Measurements from ENCODE around the gene CD44.

Gene CD44

DNA sequence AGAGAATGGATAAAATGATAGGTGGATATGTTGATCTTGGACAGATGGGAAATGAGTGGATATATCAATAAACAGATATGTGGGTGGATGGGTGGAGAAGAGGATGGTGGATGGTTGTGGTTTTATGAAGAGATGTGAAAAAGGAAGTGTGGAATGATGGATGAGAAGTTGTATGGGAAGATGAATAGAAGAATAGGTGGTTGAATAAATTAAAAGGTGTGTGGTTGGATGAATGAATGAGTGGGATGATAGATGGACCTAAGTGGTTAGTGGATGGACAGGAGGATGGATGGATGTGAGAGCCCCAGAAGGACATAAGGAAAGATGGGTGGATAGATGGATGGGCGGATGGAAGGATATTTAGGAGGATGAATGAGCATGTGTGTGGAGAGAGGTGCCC is 913 bp upstream of the CD44 start:
- DNase-seq (ENCODE audit: low read depth, low spot score) = no peak
- TF ChIP-seq, protein P1, sequence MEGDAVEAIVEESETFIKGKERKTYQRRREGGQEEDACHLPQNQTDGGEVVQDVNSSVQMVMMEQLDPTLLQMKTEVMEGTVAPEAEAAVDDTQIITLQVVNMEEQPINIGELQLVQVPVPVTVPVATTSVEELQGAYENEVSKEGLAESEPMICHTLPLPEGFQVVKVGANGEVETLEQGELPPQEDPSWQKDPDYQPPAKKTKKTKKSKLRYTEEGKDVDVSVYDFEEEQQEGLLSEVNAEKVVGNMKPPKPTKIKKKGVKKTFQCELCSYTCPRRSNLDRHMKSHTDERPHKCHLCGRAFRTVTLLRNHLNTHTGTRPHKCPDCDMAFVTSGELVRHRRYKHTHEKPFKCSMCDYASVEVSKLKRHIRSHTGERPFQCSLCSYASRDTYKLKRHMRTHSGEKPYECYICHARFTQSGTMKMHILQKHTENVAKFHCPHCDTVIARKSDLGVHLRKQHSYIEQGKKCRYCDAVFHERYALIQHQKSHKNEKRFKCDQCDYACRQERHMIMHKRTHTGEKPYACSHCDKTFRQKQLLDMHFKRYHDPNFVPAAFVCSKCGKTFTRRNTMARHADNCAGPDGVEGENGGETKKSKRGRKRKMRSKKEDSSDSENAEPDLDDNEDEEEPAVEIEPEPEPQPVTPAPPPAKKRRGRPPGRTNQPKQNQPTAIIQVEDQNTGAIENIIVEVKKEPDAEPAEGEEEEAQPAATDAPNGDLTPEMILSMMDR (IDR thresholded peaks at IDR 0.05; ENCODE audit: low read depth, low read length) = no peak
- H3K4me3 ChIP-seq (ENCODE audit: low read depth, low read length) = no peak overlapping the region
- in situ Hi-C loops (cut with HindIII; ENCODE audit: low sequenced_read_pairs) = no loop called here

DNA sequence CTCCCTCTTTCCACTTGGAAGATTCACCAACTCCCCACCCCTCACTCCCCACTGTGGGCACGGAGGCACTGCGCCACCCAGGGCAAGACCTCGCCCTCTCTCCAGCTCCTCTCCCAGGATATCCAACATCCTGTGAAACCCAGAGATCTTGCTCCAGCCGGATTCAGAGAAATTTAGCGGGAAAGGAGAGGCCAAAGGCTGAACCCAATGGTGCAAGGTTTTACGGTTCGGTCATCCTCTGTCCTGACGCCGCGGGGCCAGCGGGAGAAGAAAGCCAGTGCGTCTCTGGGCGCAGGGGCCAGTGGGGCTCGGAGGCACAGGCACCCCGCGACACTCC is 397 bp upstream of the CD44 start:
- H3K4me3 ChIP-seq (ENCODE audit: low read depth, low read length) = peak overlapping the region; percentile 98
- TF ChIP-seq, protein P1 (IDR thresholded peaks at IDR 0.05; ENCODE audit: low read depth, low read length) = no peak
- no peak for DNase-seq (ENCODE audit: low read depth, low spot score)
- in situ Hi-C loops (cut with HindIII; ENCODE audit: low sequenced_read_pairs) = no loop called here

DNA sequence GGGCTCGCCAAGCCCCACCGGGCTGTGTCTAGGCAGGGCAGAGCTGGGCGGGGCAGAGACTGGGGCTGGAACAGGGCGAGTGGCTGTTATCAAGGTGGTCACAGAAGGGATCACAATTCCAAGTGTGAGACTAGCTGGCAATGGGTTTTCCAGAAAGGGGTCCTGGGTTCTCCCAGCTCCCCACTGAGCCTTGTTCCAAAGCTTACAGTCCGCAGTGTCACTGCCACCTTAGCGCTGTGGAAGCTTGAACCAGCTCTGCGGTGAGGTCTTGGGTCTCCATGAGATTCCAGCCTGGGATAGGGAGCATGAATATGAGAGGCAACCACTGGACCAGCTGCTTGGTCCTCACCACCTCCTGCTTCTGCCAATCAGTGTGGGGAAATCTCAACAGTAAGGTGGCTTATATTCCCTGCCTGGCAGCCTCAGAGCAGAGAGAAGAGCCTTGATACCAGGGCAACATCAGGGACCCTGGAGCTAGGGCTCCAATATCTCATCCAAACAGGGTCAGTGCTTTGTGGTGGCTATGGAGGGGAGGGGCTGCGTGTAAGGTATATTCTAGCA is 831 bp downstream of the CD44 start:
- peak overlapping the region; percentile 98 for H3K4me3 ChIP-seq (ENCODE audit: low read depth, low read length)

DNA sequence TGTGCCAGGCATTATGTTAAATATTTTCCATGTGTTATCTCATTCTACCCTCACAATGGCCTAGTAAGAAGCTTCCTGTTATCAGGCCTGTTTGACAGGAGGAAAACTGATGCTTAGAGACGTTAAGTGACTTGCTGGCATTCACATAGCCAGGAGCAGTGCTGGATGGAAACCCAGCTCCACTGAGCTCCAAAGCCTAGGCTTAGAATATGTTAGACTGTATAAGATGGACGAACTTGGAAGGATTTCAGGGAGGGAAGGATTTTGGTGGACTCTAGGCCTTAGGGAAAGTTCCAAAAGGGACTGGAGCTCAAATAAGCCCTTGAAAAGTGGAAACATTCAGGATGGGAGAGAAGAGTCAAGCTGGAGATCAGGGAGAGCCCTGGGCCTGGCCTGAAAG is 2.1 kb downstream of the CD44 start:
- H3K4me3 ChIP-seq (ENCODE audit: low read depth, low read length) = peak overlapping the region; percentile 98
- TF ChIP-seq, protein P1 (IDR thresholded peaks at IDR 0.05; ENCODE audit: low read depth, low read length) = no peak
- DNase-seq (ENCODE audit: low read depth, low spot score) = no peak
- in situ Hi-C loops (cut with HindIII; ENCODE audit: low sequenced_read_pairs) = no loop called here

More for the DNA sequence above, 831 bp downstream of the CD44 start:
- DNase-seq (ENCODE audit: low read depth, low spot score) = no peak
- TF ChIP-seq, protein P1 (IDR thresholded peaks at IDR 0.05; ENCODE audit: low read depth, low read length) = no peak
- in situ Hi-C loops (cut with HindIII; ENCODE audit: low sequenced_read_pairs) = no loop called here

DNA sequence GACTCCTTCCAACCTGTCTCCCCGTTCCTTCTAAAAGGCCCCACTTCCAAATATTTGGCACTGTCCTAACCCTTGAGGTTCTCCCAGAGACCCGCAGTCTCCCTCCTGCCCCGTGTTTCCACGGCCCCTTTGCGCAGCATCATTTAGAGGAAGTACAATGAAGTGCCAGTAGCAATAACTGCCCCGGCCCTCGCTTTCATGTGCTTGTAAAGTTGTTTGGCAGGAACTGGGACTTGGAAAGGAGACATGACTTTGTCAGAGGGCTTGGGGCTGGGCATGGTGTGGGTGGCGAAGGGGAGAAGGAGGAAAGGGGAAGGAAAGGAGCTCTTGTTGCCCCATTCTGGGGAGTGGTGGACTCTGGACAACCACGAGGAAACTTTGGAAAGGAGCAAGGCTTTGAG is 2.6 kb downstream of the CD44 start:
- in situ Hi-C loops (cut with HindIII; ENCODE audit: low sequenced_read_pairs) = no loop called here
- DNase-seq (ENCODE audit: low read depth, low spot score) = no peak
- TF ChIP-seq, protein P1 (IDR thresholded peaks at IDR 0.05; ENCODE audit: low read depth, low read length) = no peak
- peak overlapping the region; percentile 98 for H3K4me3 ChIP-seq (ENCODE audit: low read depth, low read length)

DNA sequence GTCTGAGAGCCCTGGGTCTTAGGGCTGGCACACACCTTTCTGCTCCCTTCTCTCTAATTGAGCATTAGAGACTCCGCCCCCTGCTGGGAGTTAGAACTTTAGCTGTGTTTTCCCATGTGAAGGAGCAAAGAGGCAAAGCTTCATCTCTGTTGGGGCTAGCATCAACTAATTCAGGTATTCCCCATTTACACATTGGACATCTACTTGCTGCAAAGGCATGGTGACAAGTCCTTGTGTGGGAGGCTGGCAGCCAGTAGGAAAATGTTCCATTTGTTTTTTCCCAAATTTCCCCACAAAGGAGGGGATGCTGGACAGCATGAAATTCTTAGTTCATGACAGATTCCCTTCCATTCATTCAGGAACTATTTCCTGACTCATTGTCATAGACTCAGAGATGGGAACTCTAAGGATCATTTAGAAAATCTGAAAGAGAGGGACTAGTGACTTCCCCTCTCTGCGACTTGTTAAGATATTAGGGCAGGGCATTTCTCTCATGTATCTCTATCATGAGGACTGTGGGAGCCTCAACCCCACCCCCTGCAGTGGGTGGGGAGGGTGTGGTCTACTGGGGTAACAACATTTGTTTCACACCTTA is 3.6 kb downstream of the CD44 start:
- TF ChIP-seq, protein P1 (IDR thresholded peaks at IDR 0.05; ENCODE audit: low read depth, low read length) = no peak
- in situ Hi-C loops (cut with HindIII; ENCODE audit: low sequenced_read_pairs) = no loop called here
- no peak for DNase-seq (ENCODE audit: low read depth, low spot score)
- peak overlapping the region; percentile 98 for H3K4me3 ChIP-seq (ENCODE audit: low read depth, low read length)
